Measurements from ENCODE around the gene HSPD1.
A peak's percentile ranks its signal among the peaks of the same experiment; 100 is the strongest.

HSPD1 gene

GRCh38 chr2:197499594-197500502 lies at the start of gene HSPD1, which contains the start of gene HSPE1:
HSPD1 (minus strand) TSS chr2:197499840; CDS start chr2:197498848, 992 bp downstream.
HSPE1 (plus strand) TSS chr2:197500379; CDS start chr2:197500437, 58 bp downstream.
- DNase-seq, result peak; percentile 99

DNA sequence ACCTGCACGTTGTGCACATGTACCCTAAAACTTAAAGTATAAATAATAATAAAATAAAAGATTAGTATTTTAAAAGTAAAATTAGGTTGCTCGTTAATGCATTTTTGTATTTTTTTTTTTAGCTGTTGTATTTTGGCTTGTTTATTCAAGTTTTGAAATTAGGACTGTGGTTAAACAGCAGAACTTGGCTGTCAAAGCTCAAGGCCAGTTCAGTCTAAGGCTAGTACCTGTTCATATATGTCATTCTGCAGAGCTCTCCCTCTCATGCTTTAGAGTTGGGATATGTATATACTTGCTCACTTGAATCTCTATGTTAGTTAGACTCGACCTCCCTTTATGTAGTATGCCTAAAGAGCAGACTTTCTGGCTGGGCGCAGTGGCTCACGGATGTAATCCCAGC lies 48.9 kb upstream of the HSPD1 start:
- no peak for DNase-seq

GRCh38 chr2:197547163-197547900 lies 47.7 kb upstream of the HSPD1 start:
- DNase-seq, result no peak

DNA sequence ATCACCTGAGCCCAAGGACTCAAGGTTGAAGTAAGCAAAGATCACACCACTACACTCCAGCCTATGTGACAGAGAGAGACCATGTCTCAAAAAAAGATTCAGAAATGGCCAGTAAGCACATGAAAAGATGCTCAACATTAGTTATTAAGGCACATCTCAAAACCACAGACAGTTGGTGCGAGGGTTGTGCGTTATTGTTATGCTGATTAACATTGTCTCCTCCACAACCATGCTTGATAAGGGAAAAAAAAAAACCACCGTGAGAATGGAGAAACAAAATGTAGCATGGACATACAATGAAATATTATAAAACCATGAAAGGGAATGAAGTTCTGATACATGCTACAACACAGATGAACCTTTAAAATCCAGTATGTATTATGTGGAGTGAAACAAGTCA lies 43.6 kb upstream of the HSPD1 start:
- DNase-seq, result no peak

GRCh38 chr2:197539734-197540133 lies 40.1 kb upstream of the HSPD1 start:
- DNase-seq, result no peak

DNA sequence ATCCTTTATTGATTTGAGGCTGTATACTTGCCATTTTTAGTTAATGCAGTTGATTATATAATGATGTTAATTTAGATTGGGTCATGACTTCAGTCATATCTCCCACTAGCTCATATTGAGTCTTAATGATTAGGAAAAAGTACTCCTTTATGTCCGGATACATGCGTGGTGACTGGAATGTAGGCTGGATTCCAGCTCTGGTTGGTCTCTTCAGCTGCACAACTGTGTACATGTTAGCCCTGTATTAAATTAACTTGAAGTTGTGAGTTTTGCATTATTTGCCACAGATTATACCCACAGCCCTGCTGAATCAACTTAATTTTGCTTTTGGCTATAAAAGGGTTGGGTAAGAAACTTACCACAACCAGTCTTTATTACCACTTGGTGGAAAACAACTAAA lies 38.8 kb upstream of the HSPD1 start:
- DNase-seq, result no peak

- DNase-seq, result no peak
Measured at GRCh38 chr2:197517150-197517549, 17.5 kb upstream of the HSPD1 start.

DNA sequence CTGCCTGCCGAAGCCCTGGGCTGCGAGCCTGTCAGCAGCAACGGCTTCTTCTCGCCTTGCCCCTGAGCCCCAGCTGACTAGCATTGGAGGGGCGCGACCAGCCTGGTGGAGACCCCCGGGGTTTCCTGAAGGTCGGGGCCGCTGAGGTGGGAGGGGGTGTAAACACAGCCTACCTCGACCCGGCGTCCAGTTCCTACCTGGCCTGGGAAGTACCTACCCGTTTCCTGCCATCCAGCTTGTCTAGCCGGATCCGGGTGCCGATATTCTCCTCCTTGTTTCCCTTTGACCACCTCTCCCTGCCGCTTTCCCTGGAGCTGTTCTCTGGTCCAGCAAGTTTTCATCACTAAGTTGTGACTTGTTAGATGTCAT lies 16.7 kb upstream of the HSPD1 start:
- no peak for DNase-seq

DNA sequence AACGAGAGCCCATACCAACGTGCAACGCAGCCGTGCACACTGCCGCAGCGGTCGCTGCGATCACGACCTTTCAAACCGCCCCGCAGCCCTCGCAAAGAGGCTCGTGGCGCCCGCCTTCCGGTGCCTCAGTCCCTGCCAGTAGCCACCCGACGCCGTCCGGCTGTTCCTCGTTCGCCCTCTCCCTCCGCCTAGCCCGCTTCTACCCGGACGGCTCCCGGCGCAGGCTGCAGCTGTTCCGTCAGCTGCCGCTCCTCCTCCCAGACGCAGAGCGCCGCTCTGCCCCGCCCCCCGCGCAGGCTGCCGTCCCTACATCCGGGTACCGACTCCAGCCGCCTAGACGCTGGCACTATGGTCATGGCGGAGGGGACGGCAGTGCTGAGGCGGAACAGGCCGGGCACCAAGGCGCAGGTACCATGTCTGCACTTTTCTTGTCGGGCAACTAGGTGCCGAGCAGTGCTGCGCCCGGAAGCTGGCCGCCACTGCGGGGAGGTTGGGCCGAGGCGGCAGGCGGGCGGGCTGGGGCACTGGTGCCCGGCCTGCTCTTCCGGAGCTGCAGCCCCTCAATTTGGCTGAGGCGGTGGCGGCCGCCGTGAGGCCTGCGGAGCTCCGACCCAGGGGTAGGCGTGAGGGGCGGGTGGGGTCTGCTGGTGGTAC lies 16.2 kb upstream of the HSPD1 start, which contains the start of gene MOB4:
Gene MOB4, plus strand, starts transcription at position 328 of the 654 bp plus-strand sequence. Its CDS starts 21 bp downstream, at position 349.
- peak; percentile 92 for DNase-seq

GRCh38 chr2:197515315-197515738 lies 15.7 kb upstream of the HSPD1 start:
- DNase-seq, result peak; percentile 29

GRCh38 chr2:197514754-197515153 lies 15.1 kb upstream of the HSPD1 start:
- DNase-seq, result no peak

DNA sequence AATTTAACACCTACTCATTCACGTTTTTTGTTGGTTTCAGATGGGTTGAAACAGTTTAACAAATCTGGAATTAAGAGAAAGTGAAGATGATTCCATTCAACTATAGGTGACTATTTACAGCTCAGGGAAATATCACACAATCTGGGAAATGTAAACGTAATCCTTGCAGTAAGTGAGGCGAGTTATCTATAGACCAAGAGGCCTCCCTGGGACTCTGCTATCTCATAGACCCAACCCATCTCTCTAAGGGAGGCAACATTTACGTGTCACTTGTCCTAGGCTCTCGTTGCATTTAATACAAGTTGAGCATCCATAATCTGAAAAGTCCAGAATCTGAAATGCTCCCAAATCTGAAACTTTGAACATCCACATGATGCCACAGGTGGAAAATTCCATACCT lies 14.3 kb upstream of the HSPD1 start:
- no peak for DNase-seq

DNA sequence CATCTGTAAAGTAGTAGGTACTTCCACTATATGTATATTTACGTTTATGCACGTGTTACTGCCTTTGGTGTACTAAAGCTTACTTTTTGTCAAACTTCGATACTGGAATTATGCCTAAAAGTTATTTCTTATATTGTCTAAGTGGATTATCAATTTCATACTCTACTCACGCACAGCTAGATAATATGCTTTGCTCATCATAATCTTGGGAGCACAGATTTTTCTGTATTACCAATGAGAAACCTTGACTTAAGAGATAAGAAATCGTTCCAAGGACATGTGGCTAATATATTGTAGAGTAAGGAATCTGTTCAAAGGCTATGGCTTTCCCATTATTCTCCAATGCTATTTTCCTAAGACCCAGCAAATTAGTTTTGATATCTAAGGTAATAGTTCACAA lies 7.0 kb upstream of the HSPD1 start:
- no peak for DNase-seq

- DNase-seq, result no peak
Measured at GRCh38 chr2:197504512-197504911, 4.9 kb upstream of the HSPD1 start.

DNA sequence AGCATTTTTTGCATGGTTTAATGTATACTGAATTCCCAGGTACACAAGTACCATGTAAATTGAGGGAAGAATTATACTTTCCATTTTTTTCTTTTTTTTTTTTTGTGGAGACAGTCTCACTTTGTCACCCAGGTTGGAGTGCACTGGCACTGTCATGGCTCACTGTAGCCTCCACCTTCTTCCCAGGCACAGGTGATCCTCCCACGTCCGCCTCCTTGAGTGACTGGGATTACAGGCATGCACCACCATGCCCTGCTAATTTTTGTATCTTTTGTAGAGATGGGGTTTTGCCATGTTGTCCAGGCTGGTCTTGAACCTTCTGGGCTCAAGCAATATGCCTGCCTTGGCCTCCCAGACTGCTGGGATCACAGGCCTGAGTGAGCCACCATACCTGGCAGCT lies 4.4 kb upstream of the HSPD1 start:
- DNase-seq, result no peak

DNA sequence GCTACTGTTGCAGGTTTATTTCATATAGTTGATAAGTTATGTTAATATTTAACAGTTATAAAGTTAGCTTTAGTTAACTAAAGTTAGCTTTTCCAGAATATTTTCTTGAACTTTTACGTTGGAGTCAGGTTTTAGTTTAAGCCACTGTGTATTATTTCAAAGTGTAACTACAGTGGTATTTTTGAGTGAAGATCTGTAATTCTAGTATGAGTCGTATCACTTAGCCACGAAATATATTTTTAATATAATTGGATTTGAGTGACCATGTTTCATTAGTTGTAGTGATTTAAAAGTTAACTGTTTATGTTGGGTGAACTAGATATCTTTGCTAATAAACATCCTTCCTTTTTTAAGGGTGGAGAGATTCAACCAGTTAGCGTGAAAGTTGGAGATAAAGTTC lies 3.0 kb upstream of the HSPD1 start:
- DNase-seq, result no peak

DNA sequence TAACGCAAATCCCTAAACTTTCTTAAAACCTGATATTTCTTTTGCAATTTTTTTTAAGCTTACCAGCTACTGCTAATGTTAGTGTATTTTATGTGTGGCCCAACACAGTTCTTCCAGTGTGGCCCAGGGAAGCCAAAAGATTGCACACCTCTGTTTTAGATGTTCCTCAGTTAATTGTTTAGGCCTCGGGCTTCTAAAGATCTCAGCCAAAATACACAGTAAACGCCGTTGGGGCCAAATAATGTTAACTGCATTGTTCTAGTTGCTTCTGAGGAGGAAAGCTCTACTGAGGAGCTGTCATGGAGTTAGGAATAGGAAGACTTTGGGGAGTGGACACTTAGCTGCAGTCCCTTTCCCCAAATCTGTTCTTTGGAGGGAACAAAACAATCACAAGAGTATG lies 2.6 kb upstream of the HSPD1 start:
- no peak for DNase-seq

DNA sequence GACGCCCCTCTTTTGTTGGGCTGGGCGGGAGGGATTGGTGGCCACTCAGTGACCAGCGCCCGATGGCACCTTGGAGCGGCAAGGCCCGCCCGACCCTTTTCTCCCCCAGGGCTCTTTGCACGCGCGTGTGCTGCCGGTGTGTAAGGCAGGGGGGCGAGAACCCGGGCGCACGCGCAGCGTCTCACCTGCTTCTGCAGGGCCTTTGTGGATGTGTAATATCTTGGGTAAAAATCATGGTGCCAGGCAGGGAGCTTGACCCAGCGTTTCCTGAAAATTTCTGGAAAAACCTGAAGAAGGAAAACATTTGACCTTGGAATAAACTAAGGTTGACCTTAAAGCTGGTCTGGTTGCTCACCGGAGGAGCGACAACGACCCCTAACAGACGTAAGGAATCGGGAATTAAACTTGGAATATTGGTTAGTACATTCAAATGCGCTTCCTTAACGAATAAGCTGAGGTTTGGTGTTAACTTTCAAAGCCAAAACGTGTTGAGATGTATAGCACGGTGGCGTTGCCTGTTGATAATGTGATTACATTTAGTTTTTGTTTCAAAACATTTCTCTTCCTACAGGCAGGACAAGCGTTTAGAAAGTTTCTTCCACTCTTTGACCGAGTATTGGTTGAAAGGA lies 977 bp upstream of the HSPD1 start:
- peak; percentile 42 for DNase-seq

GRCh38 chr2:197498937-197499593 lies 575 bp downstream of the HSPD1 start:
- DNase-seq, result peak; percentile 42

- DNase-seq, result no peak
Measured at GRCh38 chr2:197498235-197498936, 1.3 kb downstream of the HSPD1 start.

- DNase-seq, result no peak
Measured at GRCh38 chr2:197497326-197497725, 2.3 kb downstream of the HSPD1 start.

DNA sequence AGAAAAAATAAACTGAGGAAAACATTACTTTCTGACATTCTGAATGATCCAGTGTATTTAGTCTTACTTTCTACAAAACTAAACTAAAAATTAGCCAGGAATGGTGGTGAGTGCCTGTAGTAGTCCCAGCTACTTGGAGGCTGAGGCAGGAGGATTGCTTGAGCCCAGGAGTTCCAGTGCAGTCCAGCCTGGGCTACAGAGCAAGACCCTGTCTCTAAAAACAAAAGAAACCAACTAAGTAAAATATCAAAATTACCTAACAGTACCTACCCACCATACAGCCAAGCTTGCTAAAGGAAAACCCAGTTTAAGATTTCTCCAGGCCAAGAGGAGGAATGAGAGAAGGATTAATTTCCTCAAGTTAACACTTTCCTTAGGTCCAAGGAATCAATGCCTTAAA lies 2.9 kb downstream of the HSPD1 start:
- no peak for DNase-seq

Measured in CD4-positive, alpha-beta T cell treated with Interleukin-4 for 4 hours (primary cell).